SK-N-SH (cell line): ENCODE results near the gene HLA-DQB1. TPM values are rescaled to one million over a fixed set of nuclear protein-coding genes. Genes with fewer than 3 reads are reported as not detected.

Experiments used
- CTCF ChIA-PET: fragments of 300-600, 350-600 bp; formaldehyde crosslinking; extraction: SDS; loops from one replicate; lab custom pipeline; 2021; lab: Yijun Ruan, JAX
- POLR2A ChIA-PET: fragments of 350-600 bp; sonication (Branson Sonifier 250); formaldehyde crosslinking; extraction: SDS; loops from one replicate; lab custom pipeline; 2020; ENCODE audit warnings: antibody characterized with exemption, inconsistent platforms; lab: Yijun Ruan, JAX
- DNase-seq: peaks from one replicate; pipeline ENCODE4 v3.0.0; 2012
- H2AFZ ChIP-seq: fragments of 200-600 bp; sonication (generic); 2 replicates; pipeline ENCODE4 v1.8.1; 2016; ENCODE audit warnings: antibody characterized with exemption, mild to moderate bottlenecking, low read depth
- H3F3A ChIP-seq: fragments of 200-600 bp; sonication (generic); replicated peaks from 2 replicates; pipeline ENCODE3; 2016; ENCODE audit warnings: antibody characterized with exemption, mild to moderate bottlenecking; ENCODE audit not compliant: insufficient read depth
- H3K27ac ChIP-seq, 2 experiments: fragments of 200-500 bp in 1 of 2; fragments of 200-600 bp in 1 of 2; sonication (Bioruptor generic) in 1 of 2; sonication (generic), shearing (Covaris generic) in 1 of 2; 2 replicates each; pipeline versions ENCODE4 v1.5.1 to v1.6.1; 2014 to 2016; ENCODE audit warnings: low read depth in 2 of 2, inconsistent platforms in 1 of 2, low read length in 1 of 2, mild to moderate bottlenecking in 1 of 2, mixed read lengths in 1 of 2
- H3K27me3 ChIP-seq: fragments of 200-600 bp; sonication (generic), shearing (Covaris generic); 2 replicates; pipeline ENCODE4 v1.6.1; 2016; ENCODE audit warnings: mixed run types; ENCODE audit not compliant: insufficient read depth
- H3K36me3 ChIP-seq, 2 experiments: fragments of 200-500 bp in 1 of 2; fragments of 200-600 bp in 1 of 2; sonication (Bioruptor generic) in 1 of 2; sonication (generic) in 1 of 2; replicated peaks in 1 of 2; 2 replicates each; pipeline versions ENCODE3 to v1.5.1; 2014 to 2016; ENCODE audit warnings: low read length in 1 of 2, mild to moderate bottlenecking in 1 of 2; ENCODE audit not compliant: insufficient read depth in 2 of 2, control insufficient read depth in 1 of 2
- H3K4me1 ChIP-seq, 2 experiments: fragments of 200-500 bp in 1 of 2; fragments of 200-600 bp in 1 of 2; sonication (Bioruptor generic) in 1 of 2; sonication (generic), shearing (Covaris generic) in 1 of 2; 2 replicates each; pipeline versions ENCODE4 v1.5.1 to v1.6.1; 2014 to 2016; ENCODE audit warnings: low read depth in 1 of 2, low read length in 1 of 2, mixed run types in 1 of 2; ENCODE audit not compliant: insufficient read depth in 2 of 2, control insufficient read depth in 1 of 2
- H3K4me2 ChIP-seq: fragments of 200-600 bp; sonication (generic), shearing (Covaris generic); 2 replicates; pipeline ENCODE4 v1.6.1; 2017; ENCODE audit warnings: mixed run types
- H3K4me3 ChIP-seq, 2 experiments: fragments of 200-500 bp in 1 of 2; fragments of 200-600 bp in 1 of 2; sonication (Bioruptor generic) in 1 of 2; sonication (generic), shearing (Covaris generic) in 1 of 2; 2 replicates each; pipeline versions ENCODE4 v1.5.1 to v1.8.1; 2014 to 2016; ENCODE audit warnings: low read depth in 2 of 2, inconsistent platforms in 1 of 2, low read length in 1 of 2, mild to moderate bottlenecking in 1 of 2, mixed read lengths in 1 of 2, moderate library complexity in 1 of 2
- H3K79me2 ChIP-seq: fragments of 200-600 bp; sonication (generic); 2 replicates; pipeline ENCODE4 v1.8.1; 2017; ENCODE audit warnings: mild to moderate bottlenecking; ENCODE audit not compliant: insufficient read depth
- H3K9ac ChIP-seq: fragments of 200-600 bp; sonication (generic); 2 replicates; pipeline ENCODE4 v1.6.1; 2017; ENCODE audit warnings: mixed run types
- H3K9me2 ChIP-seq: fragments of 200-600 bp; sonication (generic); 2 replicates; pipeline ENCODE4 v1.6.1; 2017; ENCODE audit warnings: mixed run types
- H3K9me3 ChIP-seq: fragments of 200-600 bp; sonication (generic); 2 replicates; pipeline ENCODE4 v1.6.1; 2017; ENCODE audit warnings: mixed run types, mild to moderate bottlenecking, moderate library complexity
- H4K20me1 ChIP-seq: fragments of 200-600 bp; sonication (generic); 2 replicates; pipeline ENCODE4 v1.6.1; 2017; ENCODE audit warnings: mild to moderate bottlenecking, mixed run types; ENCODE audit not compliant: insufficient read depth
- CHD2 ChIP-seq: fragments of 150-350 bp; IDR thresholded peaks from 2 replicates; pipeline ENCODE4 v1.6.1; 2018; ENCODE audit warnings: low read length; ENCODE audit not compliant: partially characterized antibody
- CTCF ChIP-seq: fragments of 200-600 bp; sonication (generic); IDR thresholded peaks from 2 replicates; pipeline ENCODE4 v1.6.1; 2017; ENCODE audit warnings: antibody characterized with exemption, mild to moderate bottlenecking, moderate library complexity
- EZH2phosphoT487 ChIP-seq: fragments of 200-600 bp; sonication (generic); IDR thresholded peaks from 2 replicates; pipeline ENCODE4 v1.6.1; 2017; ENCODE audit warnings: low read depth, mixed run types, mild to moderate bottlenecking, antibody characterized with exemption, moderate library complexity, borderline replicate concordance
- FOSL2 ChIP-seq: IDR thresholded peaks from 2 replicates; pipeline ENCODE4 v1.4.0; 2012; ENCODE audit warnings: low read depth, mild to moderate bottlenecking, moderate library complexity, borderline replicate concordance
- GABPA ChIP-seq: IDR thresholded peaks from 2 replicates; pipeline ENCODE4 v1.4.0; 2012; ENCODE audit warnings: low read depth, mild to moderate bottlenecking
- GATA2 ChIP-seq: sonication (generic); formaldehyde crosslinking; IDR thresholded peaks from 2 replicates; pipeline ENCODE4 v1.5.0; 2020; ENCODE audit warnings: mild to moderate bottlenecking, missing genetic modification reagents
- IRF3 ChIP-seq: fragments of 150-350 bp; IDR thresholded peaks from 2 replicates; pipeline ENCODE4 v1.6.1; 2016; ENCODE audit warnings: mild to moderate bottlenecking, low read depth, low read length
- JUND ChIP-seq: IDR thresholded peaks from 2 replicates; pipeline ENCODE4 v1.4.0; 2012
- NFIC ChIP-seq: IDR thresholded peaks from 2 replicates; pipeline ENCODE4 v1.4.0; 2012; ENCODE audit warnings: borderline replicate concordance
- RCOR1 ChIP-seq: fragments of 150-350 bp; IDR thresholded peaks from 2 replicates; pipeline ENCODE4 v1.6.1; 2017; ENCODE audit warnings: antibody characterized with exemption, low read length
- RFX5 ChIP-seq: IDR thresholded peaks from 2 replicates; pipeline ENCODE4 v1.6.1; 2012; ENCODE audit warnings: mild to moderate bottlenecking, improper control_type of control experiment, low read length
- SIN3A ChIP-seq: IDR thresholded peaks from 2 replicates; pipeline ENCODE4 v1.6.1; 2012; ENCODE audit warnings: low read depth, mild to moderate bottlenecking, low read length, moderate library complexity, borderline replicate concordance
- TAF1 ChIP-seq: IDR thresholded peaks from 2 replicates; pipeline ENCODE4 v1.6.1; 2012; ENCODE audit warnings: low read depth, mild to moderate bottlenecking, low read length, moderate library complexity, borderline replicate concordance
- WGBS: methylation state at CpG from one replicate; pipeline ENCODE4 v1.1.6; 2017; ENCODE audit warnings: low lambda C conversion rate; 5-methylcytosine and 5-hydroxymethylcytosine counted together
- polyA plus RNA-seq, 3 experiments: library from polyadenylated mRNA; depleted of rRNA; stranded (reverse); fragments of >200 nt; gene quantifications; 2 replicates each; pipeline ENCODE4 v1.2.3, GENCODE V29; 2012

The HLA-DQB1 gene
- polyA plus RNA-seq, 1 of the 3 experiments (the other 2 are of a cell fraction) = not detected

- TF ChIP-seq JUND (no peak), CHD2 (no peak), GABPA (no peak), GATA2 (no peak)
Measured at GRCh38 chr6:32624565-32624964, 41.9 kb downstream of the HLA-DQB1 start.

GRCh38 chr6:32623693-32624092 lies 42.8 kb downstream of the HLA-DQB1 start:
- no peak overlapping the region for H3K4me3 ChIP-seq
- H3K36me3 ChIP-seq = no peaks in the 10 kb centered on the region
- H4K20me1 ChIP-seq = no peaks in the 10 kb centered on the region
- H3K9me3 ChIP-seq = no peaks in the 10 kb centered on the region
- no peaks in the 10 kb centered on the region for H3F3A ChIP-seq
- TF ChIP-seq NFIC (no peak), EZH2phosphoT487 (no peak), GATA2 (no peak), RFX5 (no peak), SIN3A (no peak), GABPA (no peak)
- no peaks in the 10 kb centered on the region for H3K27me3 ChIP-seq
- POLR2A ChIA-PET = no interaction called here
- H3K79me2 ChIP-seq = no peaks in the 10 kb centered on the region
- H3K9me2 ChIP-seq = no peaks in the 10 kb centered on the region
- no peaks in the 10 kb centered on the region for H3K4me1 ChIP-seq
- DNase-seq = no peak
- CTCF ChIA-PET = no interaction called here
- no peak overlapping the region for H3K27ac ChIP-seq
- H2AFZ ChIP-seq = no peak overlapping the region
- H3K4me2 ChIP-seq = no peak overlapping the region
- no peak overlapping the region for H3K9ac ChIP-seq

More at GRCh38 chr6:32624565-32624964, 41.9 kb downstream of the HLA-DQB1 start:
- no peaks in the 10 kb centered on the region for H3F3A ChIP-seq
- H3K9ac ChIP-seq = no peak overlapping the region
- no peaks in the 10 kb centered on the region for H3K9me2 ChIP-seq
- no peak overlapping the region for H3K27ac ChIP-seq
- no peaks in the 10 kb centered on the region for H3K79me2 ChIP-seq
- POLR2A ChIA-PET = no interaction called here
- no peaks in the 10 kb centered on the region for H3K27me3 ChIP-seq
- no peak for DNase-seq
- CTCF ChIA-PET = no interaction called here
- H2AFZ ChIP-seq = no peak overlapping the region
- H3K4me1 ChIP-seq = no peaks in the 10 kb centered on the region
- no peak overlapping the region for H3K4me2 ChIP-seq
- no peaks in the 10 kb centered on the region for H3K36me3 ChIP-seq
- H3K9me3 ChIP-seq = no peaks in the 10 kb centered on the region
- no peaks in the 10 kb centered on the region for H4K20me1 ChIP-seq
- 0% methylated on average over 1 of the region's 3 CpGs for WGBS
- no peak overlapping the region for H3K4me3 ChIP-seq

- WGBS = 5% methylated on average over 1 of the region's 1 CpG
- no peaks in the 10 kb centered on the region for H3K9me2 ChIP-seq
- no peak overlapping the region for H3K4me2 ChIP-seq
- no peaks in the 10 kb centered on the region for H3K9me3 ChIP-seq
- DNase-seq = peak; percentile 2
- no peaks in the 10 kb centered on the region for H3F3A ChIP-seq
- no peaks in the 10 kb centered on the region for H3K27me3 ChIP-seq
- H3K9ac ChIP-seq = no peak overlapping the region
- no peak overlapping the region for H3K27ac ChIP-seq
- no peaks in the 10 kb centered on the region for H3K79me2 ChIP-seq
- H3K36me3 ChIP-seq = no peaks in the 10 kb centered on the region
- no peak overlapping the region for H2AFZ ChIP-seq
- H3K4me3 ChIP-seq = no peak overlapping the region
- POLR2A ChIA-PET = no interaction called here
- H4K20me1 ChIP-seq = no peaks in the 10 kb centered on the region
- CTCF ChIA-PET = interaction anchor here (0.7 to 1.0 kb wide), 2 partner anchors 78 to 245 kb away, joined by 5 to 7 read pairs; no protein-coding TSS in a partner anchor
- TF ChIP-seq RCOR1 (no peak), CTCF (0 out of 2 replicates have a peak, but pooled peaks have one; percentile 14), FOSL2 (no peak), TAF1 (no peak), IRF3 (no peak)
- no peaks in the 10 kb centered on the region for H3K4me1 ChIP-seq
Measured at GRCh38 chr6:32622545-32623401, 43.7 kb downstream of the HLA-DQB1 start.
